Neural cell (in vitro differentiated cells): Measurements from ENCODE around the gene YLPM1. TPM values are rescaled to one million over a fixed set of nuclear protein-coding genes. Genes with fewer than 3 reads are reported as not detected.

Experiments used
- H2AFZ ChIP-seq: fragments of 200-600, 300-800 bp; sonication (generic), shearing (Covaris generic); 2 replicates; pipeline ENCODE4 v1.6.0; 2014; ENCODE audit warnings: low read depth, mild to moderate bottlenecking, antibody characterized with exemption, low read length, moderate library complexity
- H3F3A ChIP-seq: fragments of 200-600 bp; shearing (Covaris generic); 2 replicates; pipeline ENCODE4 v1.6.1; 2016; ENCODE audit warnings: mild to moderate bottlenecking, moderate library complexity, mixed read lengths, antibody characterized with exemption, low read length; ENCODE audit not compliant: insufficient read depth, poor library complexity, severe bottlenecking
- H3K27ac ChIP-seq: fragments of 200-600, 300-800 bp; sonication (generic), shearing (Covaris generic); 2 replicates; pipeline ENCODE4 v1.5.1; 2014; ENCODE audit warnings: mild to moderate bottlenecking, low read length, moderate library complexity
- H3K27me3 ChIP-seq: fragments of 300-800, 200-600 bp; sonication (generic), shearing (Covaris generic); 2 replicates; pipeline ENCODE4 v1.6.0; 2014; ENCODE audit warnings: mild to moderate bottlenecking, low read depth, low read length, moderate library complexity; ENCODE audit not compliant: insufficient read depth
- H3K36me3 ChIP-seq: fragments of 300-800, 200-600 bp; sonication (generic), shearing (Covaris generic); 2 replicates; pipeline ENCODE4 v1.5.1; 2014; ENCODE audit warnings: mild to moderate bottlenecking, antibody characterized with exemption, low read length, moderate library complexity; ENCODE audit not compliant: insufficient read depth
- H3K4me2 ChIP-seq: fragments of 300-800, 200-600 bp; sonication (generic), shearing (Covaris generic); 2 replicates; pipeline ENCODE4 v1.6.0; 2014; ENCODE audit warnings: mild to moderate bottlenecking, low read length
- H3K4me3 ChIP-seq: fragments of 300-800, 200-600 bp; sonication (generic), shearing (Covaris generic); 2 replicates; pipeline ENCODE4 v1.5.1; 2014; ENCODE audit warnings: mild to moderate bottlenecking, low read length, moderate library complexity
- H3K79me2 ChIP-seq: fragments of 200-600 bp; shearing (Covaris generic); replicated peaks from 2 replicates; pipeline ENCODE4 v1.6.0; 2014; ENCODE audit warnings: mild to moderate bottlenecking, low read length, moderate library complexity; ENCODE audit not compliant: insufficient read depth
- H3K9ac ChIP-seq: fragments of 300-800, 200-600 bp; sonication (generic), shearing (Covaris generic); 2 replicates; pipeline ENCODE4 v1.6.1; 2016; ENCODE audit warnings: mild to moderate bottlenecking, low read length, mixed read lengths
- H3K9me2 ChIP-seq: fragments of 200-600 bp; shearing (Covaris generic); 2 replicates; pipeline ENCODE4 v1.6.1; 2016; ENCODE audit warnings: mild to moderate bottlenecking, low read length, mixed read lengths; ENCODE audit not compliant: insufficient read depth
- H3K9me3 ChIP-seq: fragments of 200-600, 300-800 bp; sonication (generic), shearing (Covaris generic); 2 replicates; pipeline ENCODE4 v1.6.1; 2016; ENCODE audit warnings: mild to moderate bottlenecking, mixed run types, low read length, moderate library complexity, mixed read lengths
- H4K20me1 ChIP-seq: fragments of 200-600 bp; shearing (Covaris generic); 2 replicates; pipeline ENCODE4 v1.6.1; 2016; ENCODE audit warnings: mild to moderate bottlenecking, mixed run types; ENCODE audit not compliant: insufficient read depth
- CTCF ChIP-seq: fragments of 450-650 bp; IDR thresholded peaks from 2 replicates; pipeline ENCODE4 v1.5.1; 2014; ENCODE audit warnings: antibody characterized with exemption, mild to moderate bottlenecking, moderate library complexity; ENCODE audit not compliant: poor library complexity, severe bottlenecking
- EP300 ChIP-seq: fragments of 450-650 bp; conservative IDR thresholded peaks from 2 replicates; pipeline ENCODE4 v1.6.1; 2014; ENCODE audit warnings: antibody characterized with exemption, mild to moderate bottlenecking, moderate library complexity; ENCODE audit not compliant: poor library complexity, severe bottlenecking
- EZH2 ChIP-seq: fragments of 200-600, 300-800 bp; shearing (Covaris generic), sonication (generic); IDR thresholded peaks from 2 replicates; pipeline ENCODE4 v1.6.1; 2014; ENCODE audit warnings: antibody characterized with exemption, low read length, borderline replicate concordance, mild to moderate bottlenecking; ENCODE audit not compliant: insufficient read depth, poor library complexity, severe bottlenecking
- MXI1 ChIP-seq: fragments of 450-650 bp; conservative IDR thresholded peaks from 2 replicates; pipeline ENCODE4 v1.6.1; 2014; ENCODE audit warnings: antibody characterized with exemption, mild to moderate bottlenecking; ENCODE audit not compliant: poor library complexity, severe bottlenecking
- POLR2AphosphoS5 ChIP-seq: IDR thresholded peaks from 2 replicates; pipeline ENCODE4 v1.6.1; 2012
- RAD21 ChIP-seq: fragments of 450-650 bp; conservative IDR thresholded peaks from 2 replicates; pipeline ENCODE4 v1.6.1; 2014; ENCODE audit warnings: antibody characterized with exemption, mild to moderate bottlenecking, moderate library complexity
- REST ChIP-seq: IDR thresholded peaks from 2 replicates; pipeline ENCODE4 v1.6.1; 2012; ENCODE audit warnings: borderline replicate concordance
- SMC3 ChIP-seq: fragments of 450-650 bp; conservative IDR thresholded peaks from 2 replicates; pipeline ENCODE4 v1.6.1; 2014; ENCODE audit warnings: antibody characterized with exemption, mild to moderate bottlenecking, moderate library complexity; ENCODE audit not compliant: poor library complexity
- TAF1 ChIP-seq: IDR thresholded peaks from 2 replicates; pipeline ENCODE4 v1.6.1; 2012; ENCODE audit warnings: low read depth
- polyA plus RNA-seq: library from polyadenylated mRNA; depleted of rRNA; stranded (reverse); fragments of >200 nt; gene quantifications from 2 replicates; pipeline ENCODE4 v1.2.3, GENCODE V29; 2014

The YLPM1 gene
- polyA plus RNA-seq, 1 donor from 2014 or later = 63.4 TPM

DNA sequence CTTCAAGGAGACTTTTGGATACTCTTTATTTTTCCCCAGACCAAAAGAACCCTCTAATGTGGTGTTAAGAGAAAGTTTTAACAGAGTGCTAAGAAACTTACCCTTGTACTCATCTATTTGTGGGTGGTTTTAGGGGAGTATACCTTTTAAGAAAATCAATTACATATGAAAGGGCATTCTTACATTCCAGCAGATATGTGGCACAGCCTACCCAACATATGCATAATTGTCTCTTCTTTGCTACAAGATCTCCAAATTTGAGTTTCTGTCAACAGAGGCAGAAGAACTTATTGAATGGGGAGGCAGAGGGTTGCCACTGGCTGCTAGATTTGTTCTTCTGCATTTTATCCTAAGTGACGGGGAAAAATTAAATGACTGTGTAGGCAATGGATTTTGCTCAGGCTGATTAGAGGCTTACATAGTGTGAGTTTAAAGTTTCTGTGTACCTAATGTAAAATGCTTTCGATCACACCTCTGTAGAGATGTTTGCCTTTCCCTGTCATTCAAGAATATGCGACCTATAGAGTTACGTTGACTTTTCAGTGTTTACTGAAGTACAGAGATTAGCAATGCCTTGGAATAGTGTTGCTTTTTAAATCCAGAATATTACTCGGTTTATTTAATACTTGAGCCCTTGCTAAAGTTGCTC lies 58.3 kb downstream of the YLPM1 start:
- H3K79me2 ChIP-seq = no peaks in the 10 kb centered on the region
- no peak overlapping the region for H3K4me3 ChIP-seq
- H3K9me2 ChIP-seq = no peaks in the 10 kb centered on the region
- H3K36me3 ChIP-seq = no peaks in the 10 kb centered on the region
- H2AFZ ChIP-seq = no peak overlapping the region
- no peak for TF ChIP-seq EZH2
- no peak for TF ChIP-seq REST
- TF ChIP-seq MXI1 = no peak
- TF ChIP-seq EP300 = no peak
- no peak for TF ChIP-seq POLR2AphosphoS5
- H3K27me3 ChIP-seq = no peaks in the 10 kb centered on the region
- no peak overlapping the region for H3K4me2 ChIP-seq
- no peaks in the 10 kb centered on the region for H4K20me1 ChIP-seq
- H3K9me3 ChIP-seq = no peaks in the 10 kb centered on the region
- no peaks in the 10 kb centered on the region for H3F3A ChIP-seq
- H3K27ac ChIP-seq = no peak overlapping the region
- no peak overlapping the region for H3K9ac ChIP-seq

- TF ChIP-seq MXI1 (no peak), EP300 (no peak), RAD21 (no peak), POLR2AphosphoS5 (no peak), EZH2 (no peak), CTCF (no peak), SMC3 (no peak), TAF1 (no peak), REST (no peak)
- Histone ChIP-seq H3F3A (no peaks in the 10 kb centered on the region), H3K4me2 (no peak overlapping the region), H3K9me3 (no peaks in the 10 kb centered on the region), H3K36me3 (peaks cover 2% of the 10 kb centered on the region), H3K4me3 (no peak overlapping the region), H3K27me3 (no peaks in the 10 kb centered on the region), H2AFZ (no peak overlapping the region), H3K9ac (no peak overlapping the region), H3K9me2 (no peaks in the 10 kb centered on the region), H4K20me1 (no peaks in the 10 kb centered on the region), H3K27ac (no peak overlapping the region), H3K79me2 (no peaks in the 10 kb centered on the region)
Observed at GRCh38 chr14:74824997-74825396, 61.9 kb downstream of the YLPM1 start.
